Sigmoid colon (tissue), 4 donors: ENCODE data around the gene CCDC85B.
A peak's percentile ranks its signal among the peaks of the same experiment; 100 is the strongest.

Experiments
- CTCF ChIP-seq, 4 experiments: fragments of 450-650 bp in 3 of 4; fragments of 200-600 bp in 1 of 4; IDR thresholded peaks; one replicate each; pipeline ENCODE4 v1.5.1; 2016 to 2019; ENCODE audit warnings: antibody characterized with exemption in 4 of 4, mild to moderate bottlenecking in 3 of 4, moderate library complexity in 2 of 4
- EP300 ChIP-seq, 4 donors: sonication (generic); formaldehyde crosslinking; IDR thresholded peaks; one replicate each; pipeline ENCODE4 v1.6.1; 2017; ENCODE audit warnings: antibody characterized with exemption in 4 of 4
- POLR2AphosphoS5 ChIP-seq, 4 donors: sonication (generic); formaldehyde crosslinking; IDR thresholded peaks; one replicate each; pipeline ENCODE4 v1.6.1; 2017; ENCODE audit warnings: antibody characterized with exemption in 4 of 4

GRCh38 chr11:65915821-65916251 is 25.4 kb downstream of the CCDC85B start:
- TF ChIP-seq CTCF (IDR thresholded peaks at IDR 0.05) (no peak), EP300 (IDR thresholded peaks at IDR 0.05) (peak in 2 of 4 donors; percentile 10 to 82), POLR2AphosphoS5 (IDR thresholded peaks at IDR 0.05) (peak; percentile 57 to 91 (median 66))
